ENCODE measurements around the gene PROX1. TPM values are rescaled to one million over a fixed set of nuclear protein-coding genes. Genes with fewer than 3 reads are reported as not detected.

PROX1 gene
- total RNA-seq, 4 donors from 2014 or later = 0.15 to 3.8 (median 0.66) TPM

DNA sequence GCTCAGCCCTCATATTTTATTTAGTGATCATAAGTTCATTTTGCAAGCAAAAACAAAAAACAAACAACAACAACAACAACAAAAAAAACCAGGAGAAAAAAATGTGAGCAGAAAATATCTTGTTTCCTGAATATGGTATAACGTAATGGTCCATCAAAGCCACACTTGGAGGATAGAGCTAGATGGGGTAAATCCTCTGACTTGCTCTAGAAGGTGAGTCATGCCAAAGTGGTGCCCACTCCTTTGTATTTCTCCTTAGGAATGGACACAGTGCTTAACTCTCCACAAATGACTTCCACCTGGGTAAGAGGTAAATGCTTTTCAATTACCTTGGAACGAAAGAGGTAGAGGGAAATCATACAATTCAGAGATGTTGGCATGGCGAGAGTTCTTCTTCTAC lies 20.6 kb downstream of the PROX1 start:
- DNase-seq = no peak
- H3K4me1 ChIP-seq = no peaks in the 10 kb centered on the region
- 73 to 76% methylated on average over 3 of the region's 3 CpGs for WGBS, 2 donors

DNA sequence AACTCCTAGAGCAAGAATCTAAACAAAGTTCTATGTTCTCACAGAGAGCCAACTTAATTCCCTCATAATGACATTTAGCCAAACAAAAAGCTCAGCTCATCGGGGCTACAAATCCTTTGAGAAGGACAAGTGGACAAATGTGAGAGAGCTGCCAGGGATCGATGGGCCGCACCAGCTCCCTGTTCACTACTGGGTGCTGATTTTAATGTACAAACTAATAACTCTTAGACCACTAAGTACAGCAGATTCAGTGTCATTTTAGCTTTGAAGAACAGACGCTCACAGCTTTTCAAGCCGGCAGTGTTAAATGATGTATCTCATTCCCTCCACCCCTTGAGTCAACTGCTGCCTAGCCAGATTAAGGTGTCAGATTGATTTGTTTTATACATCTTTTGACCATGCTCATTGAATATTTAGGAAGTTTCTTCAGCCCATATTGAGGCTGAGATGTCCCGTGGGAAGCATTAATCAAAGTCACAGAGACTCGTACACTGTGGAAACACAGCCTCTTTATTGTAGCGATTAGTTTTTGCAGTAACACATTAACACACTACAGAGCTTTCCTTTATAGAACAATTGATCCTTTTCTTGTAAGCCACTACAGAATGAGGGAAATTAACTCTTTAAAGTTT lies 21.1 kb downstream of the PROX1 start:
- Histone ChIP-seq H3K27ac (no peak overlapping the region), H3K27me3 (no peaks in the 10 kb centered on the region), H3K36me3 (no peaks in the 10 kb centered on the region), H3K9me3 (no peaks in the 10 kb centered on the region), H3K4me3 (no peak overlapping the region), H3K4me1 (no peaks in the 10 kb centered on the region)
- no peak for TF ChIP-seq POLR2A (IDR thresholded peaks at IDR 0.05)
- TF ChIP-seq, protein P1, sequence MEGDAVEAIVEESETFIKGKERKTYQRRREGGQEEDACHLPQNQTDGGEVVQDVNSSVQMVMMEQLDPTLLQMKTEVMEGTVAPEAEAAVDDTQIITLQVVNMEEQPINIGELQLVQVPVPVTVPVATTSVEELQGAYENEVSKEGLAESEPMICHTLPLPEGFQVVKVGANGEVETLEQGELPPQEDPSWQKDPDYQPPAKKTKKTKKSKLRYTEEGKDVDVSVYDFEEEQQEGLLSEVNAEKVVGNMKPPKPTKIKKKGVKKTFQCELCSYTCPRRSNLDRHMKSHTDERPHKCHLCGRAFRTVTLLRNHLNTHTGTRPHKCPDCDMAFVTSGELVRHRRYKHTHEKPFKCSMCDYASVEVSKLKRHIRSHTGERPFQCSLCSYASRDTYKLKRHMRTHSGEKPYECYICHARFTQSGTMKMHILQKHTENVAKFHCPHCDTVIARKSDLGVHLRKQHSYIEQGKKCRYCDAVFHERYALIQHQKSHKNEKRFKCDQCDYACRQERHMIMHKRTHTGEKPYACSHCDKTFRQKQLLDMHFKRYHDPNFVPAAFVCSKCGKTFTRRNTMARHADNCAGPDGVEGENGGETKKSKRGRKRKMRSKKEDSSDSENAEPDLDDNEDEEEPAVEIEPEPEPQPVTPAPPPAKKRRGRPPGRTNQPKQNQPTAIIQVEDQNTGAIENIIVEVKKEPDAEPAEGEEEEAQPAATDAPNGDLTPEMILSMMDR (IDR thresholded peaks at IDR 0.05) = no peak
- WGBS, 2 donors = 66 to 67% methylated on average over 8 of the region's 8 CpGs
- no peak for DNase-seq
- intact Hi-C loops (cut with DNase I) = no loop called here

More for the DNA sequence above, 20.6 kb downstream of the PROX1 start:
- Histone ChIP-seq H3K27me3 (no peaks in the 10 kb centered on the region), H3K36me3 (no peaks in the 10 kb centered on the region), H3K27ac (no peak overlapping the region), H3K9me3 (no peaks in the 10 kb centered on the region), H3K4me3 (no peak overlapping the region)
- intact Hi-C loops (cut with DNase I) = no loop called here
- TF ChIP-seq, protein P1 (IDR thresholded peaks at IDR 0.05) = no peak

DNA sequence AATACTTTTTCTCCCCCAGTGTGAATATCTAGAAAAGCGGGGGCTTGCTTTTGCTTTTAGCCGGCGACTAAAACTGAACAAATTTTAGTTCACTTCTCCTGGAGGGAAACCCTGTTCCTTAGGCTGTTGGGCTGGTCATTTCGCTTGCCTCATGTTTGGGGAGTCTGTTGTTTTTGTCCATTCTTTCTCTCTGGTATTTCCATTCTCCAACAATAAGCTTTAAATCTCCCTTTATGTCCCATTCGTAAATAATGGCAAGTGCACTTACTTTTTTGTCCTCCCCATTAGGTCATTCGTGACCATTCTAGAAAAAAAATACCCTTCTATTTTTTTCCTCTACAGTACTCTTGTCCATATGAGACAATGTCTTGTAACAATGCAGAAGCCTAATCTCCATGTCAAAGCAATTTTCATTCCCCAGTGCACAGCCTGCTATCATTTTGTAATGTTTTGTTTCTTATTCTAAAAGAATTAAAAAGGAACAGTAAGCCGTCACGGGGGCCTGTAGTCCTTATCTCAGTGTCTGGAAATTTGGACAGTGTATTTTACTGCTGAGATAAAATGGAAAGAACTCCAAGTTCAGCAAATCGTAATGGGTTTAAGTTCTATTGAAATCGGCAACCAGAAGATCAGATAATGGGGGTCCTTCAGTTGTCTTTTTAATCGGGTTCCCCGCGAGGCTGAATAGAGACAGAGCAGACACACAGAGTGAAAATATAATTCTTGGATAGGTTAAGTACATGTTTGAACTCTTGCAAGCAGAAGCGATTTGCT lies 21.8 kb downstream of the PROX1 start:
- DNase-seq = no peak
- WGBS, 2 donors = 78 to 82% methylated on average over 14 of the region's 14 CpGs
- intact Hi-C loops (cut with DNase I) = no loop called here
- Histone ChIP-seq H3K4me1 (no peaks in the 10 kb centered on the region), H3K9me3 (no peaks in the 10 kb centered on the region), H3K27me3 (no peaks in the 10 kb centered on the region), H3K4me3 (no peak overlapping the region), H3K27ac (no peak overlapping the region), H3K36me3 (no peaks in the 10 kb centered on the region)
- no peak for TF ChIP-seq POLR2A (IDR thresholded peaks at IDR 0.05)
- TF ChIP-seq, protein P1 (IDR thresholded peaks at IDR 0.05) = no peak

DNA sequence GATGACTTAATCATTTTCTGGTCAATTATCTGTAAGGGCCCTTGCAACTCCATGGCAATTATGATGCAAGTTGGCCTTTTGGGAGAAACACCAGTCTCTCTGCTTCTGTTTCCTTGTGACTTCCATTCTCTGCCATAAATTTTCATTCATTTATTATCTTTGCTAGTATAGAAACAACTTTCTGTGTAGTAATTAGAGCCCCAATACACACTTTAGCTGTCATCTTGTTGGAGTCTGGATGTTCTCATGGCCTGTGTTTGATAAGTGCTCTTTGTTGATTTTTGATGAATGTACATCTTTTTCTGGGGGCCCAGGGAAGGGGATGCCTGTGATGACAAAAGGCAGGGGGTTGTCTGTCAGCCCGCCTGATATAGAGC lies 22.4 kb downstream of the PROX1 start:
- no peak overlapping the region for H3K27ac ChIP-seq
- H3K27me3 ChIP-seq = no peaks in the 10 kb centered on the region
- H3K9me3 ChIP-seq = no peaks in the 10 kb centered on the region
- intact Hi-C loops (cut with DNase I) = no loop called here
- H3K36me3 ChIP-seq = no peaks in the 10 kb centered on the region
- H3K4me3 ChIP-seq = no peak overlapping the region
- no peaks in the 10 kb centered on the region for H3K4me1 ChIP-seq
- no peak for TF ChIP-seq POLR2A (IDR thresholded peaks at IDR 0.05)
- TF ChIP-seq, protein P1 (IDR thresholded peaks at IDR 0.05) = no peak
- no peak for DNase-seq
- 100% methylated on average over 1 of the region's 1 CpG for WGBS, 2 donors

DNA sequence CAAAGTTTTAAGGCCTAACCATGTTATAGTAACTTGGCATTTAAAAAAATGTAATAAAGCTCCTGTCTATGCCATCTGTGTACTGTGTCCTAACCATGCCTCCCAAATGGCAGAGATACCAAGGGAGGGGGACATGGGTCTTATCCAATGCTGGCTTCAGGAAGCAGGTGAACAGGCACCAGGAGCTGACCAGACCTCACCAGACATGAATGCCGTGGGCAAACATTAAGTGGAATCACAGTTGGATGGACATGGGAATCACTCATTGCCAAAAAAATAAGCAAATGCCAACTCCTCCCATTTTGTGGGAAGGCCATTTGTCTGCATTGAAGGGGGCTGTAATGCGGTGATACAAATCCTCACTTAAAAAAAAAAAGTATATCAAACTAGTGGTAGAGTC lies 22.9 kb downstream of the PROX1 start:
- TF ChIP-seq, protein P1 (IDR thresholded peaks at IDR 0.05) = no peak
- TF ChIP-seq POLR2A (IDR thresholded peaks at IDR 0.05) = no peak
- Histone ChIP-seq H3K4me3 (no peak overlapping the region), H3K4me1 (no peaks in the 10 kb centered on the region), H3K27ac (no peak overlapping the region), H3K27me3 (no peaks in the 10 kb centered on the region), H3K36me3 (no peaks in the 10 kb centered on the region), H3K9me3 (no peaks in the 10 kb centered on the region)
- 92 to 97% methylated on average over 2 of the region's 2 CpGs for WGBS, 2 donors
- intact Hi-C loops (cut with DNase I) = no loop called here
- DNase-seq = no peak

Data from esophagus squamous epithelium (tissue), 5 donors.